ENCODE results near the gene MINDY3.
"Not testable (repeated sequence)": the region's sequence is repeated elsewhere in the genome, so short reads cannot be mapped to it uniquely, and the experiment has no call there.

The MINDY3 gene

DNA sequence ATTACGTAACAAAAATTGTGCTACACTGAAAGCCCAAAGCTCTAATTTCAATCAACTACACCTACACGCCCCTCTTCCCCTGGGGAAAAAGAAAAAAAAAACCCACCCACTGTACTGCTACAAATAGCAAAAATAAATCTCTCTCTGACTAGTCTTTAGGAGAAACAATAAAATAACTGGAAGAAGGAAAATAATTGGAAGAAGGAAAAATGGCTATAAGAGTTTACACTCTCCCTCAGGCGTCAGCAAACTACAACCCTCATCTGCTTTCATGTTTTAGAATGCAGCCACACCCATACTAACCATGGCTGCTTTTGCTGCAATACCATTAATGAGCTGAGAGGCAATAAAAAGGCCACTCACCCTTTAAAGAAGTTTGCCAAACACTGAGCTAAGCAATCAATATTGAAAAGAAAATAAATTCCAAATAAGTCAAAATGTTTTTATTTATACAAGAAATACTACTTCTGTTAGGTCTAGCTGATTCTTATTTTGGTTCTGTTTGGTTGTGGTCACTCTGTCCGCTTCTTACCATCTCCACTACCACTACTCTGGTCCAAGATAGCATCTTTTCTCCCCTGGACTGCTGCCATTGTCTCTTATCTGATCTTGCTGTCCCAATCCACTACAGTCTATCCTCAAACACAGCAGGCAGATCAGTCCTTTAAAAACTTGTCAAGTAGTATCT is 3.8 kb downstream of the MINDY3 start:
- DNase-seq (ENCODE audit: low spot score) = peak; percentile 25

DNA sequence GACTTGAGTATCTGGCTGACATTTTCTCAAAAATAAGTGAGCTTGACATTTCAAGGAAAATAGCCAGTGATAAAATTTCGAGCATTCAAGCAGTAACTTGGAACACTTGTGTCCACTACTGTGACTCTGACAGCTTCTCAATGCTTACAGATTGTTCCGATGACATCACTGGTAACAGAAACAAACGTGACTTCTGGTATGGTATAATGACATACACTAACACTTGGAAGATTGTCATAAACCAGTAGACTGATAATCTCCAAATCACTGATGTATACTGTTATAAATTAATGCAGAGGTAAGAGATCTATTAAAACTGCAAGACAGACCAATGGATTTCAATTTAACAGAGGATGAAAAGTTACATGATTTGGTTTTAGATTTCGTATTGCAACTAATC is 6.5 kb downstream of the MINDY3 start:
- no peak for DNase-seq (ENCODE audit: low spot score)

DNA sequence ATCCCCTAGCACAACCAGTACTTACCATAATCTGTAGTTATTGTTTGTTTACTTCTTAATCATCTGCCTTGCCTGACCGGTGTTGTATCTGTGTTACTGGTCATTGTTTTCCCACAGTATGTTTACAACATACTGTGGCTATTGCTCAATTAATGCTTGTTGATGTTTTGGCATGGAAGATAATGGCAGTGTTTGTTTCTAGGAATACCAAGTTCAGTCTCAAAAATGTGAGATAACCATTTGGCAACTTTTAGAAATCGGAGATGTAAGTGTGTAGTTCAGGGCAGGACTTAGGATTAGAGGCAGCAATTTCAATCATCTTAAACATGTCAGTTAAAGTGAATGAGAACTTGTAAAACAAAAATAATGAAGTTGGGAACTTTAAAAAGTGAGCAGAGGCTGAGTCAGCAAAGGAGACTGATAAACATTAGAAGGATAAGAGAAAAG is 8.2 kb downstream of the MINDY3 start:
- no peak for DNase-seq (ENCODE audit: low spot score)

DNA sequence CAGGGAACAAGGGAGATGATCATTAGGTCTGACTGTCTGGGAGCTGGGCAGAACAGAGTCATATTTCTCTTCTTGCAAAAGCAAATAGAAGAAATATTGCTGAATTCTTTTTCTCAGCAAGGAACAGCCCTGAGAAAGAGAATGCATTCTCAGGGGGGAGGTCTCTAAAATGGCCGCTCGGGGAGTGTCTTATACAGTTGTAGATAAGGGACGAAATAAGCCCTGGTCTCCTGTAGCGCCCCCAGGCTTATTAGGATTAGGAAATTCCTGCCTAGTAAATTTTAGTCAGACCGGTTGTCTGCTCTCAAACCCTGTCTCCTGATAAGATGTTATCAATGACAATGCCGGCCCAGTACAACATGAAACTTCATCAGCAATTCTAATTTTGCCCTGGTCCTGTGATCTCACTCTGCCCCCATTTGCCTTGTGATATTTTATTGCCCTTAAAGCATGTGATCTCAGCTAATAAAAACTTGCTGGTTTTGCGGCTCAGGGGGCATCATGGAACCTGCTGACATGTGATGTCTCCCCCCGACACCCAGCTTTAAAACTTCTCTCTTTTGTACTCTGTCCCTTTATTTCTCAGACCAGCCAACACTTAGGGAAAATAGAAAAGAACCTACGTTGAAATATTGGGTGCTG is 9.8 kb downstream of the MINDY3 start:
- not testable (repeated sequence) for DNase-seq (ENCODE audit: low spot score)

DNA sequence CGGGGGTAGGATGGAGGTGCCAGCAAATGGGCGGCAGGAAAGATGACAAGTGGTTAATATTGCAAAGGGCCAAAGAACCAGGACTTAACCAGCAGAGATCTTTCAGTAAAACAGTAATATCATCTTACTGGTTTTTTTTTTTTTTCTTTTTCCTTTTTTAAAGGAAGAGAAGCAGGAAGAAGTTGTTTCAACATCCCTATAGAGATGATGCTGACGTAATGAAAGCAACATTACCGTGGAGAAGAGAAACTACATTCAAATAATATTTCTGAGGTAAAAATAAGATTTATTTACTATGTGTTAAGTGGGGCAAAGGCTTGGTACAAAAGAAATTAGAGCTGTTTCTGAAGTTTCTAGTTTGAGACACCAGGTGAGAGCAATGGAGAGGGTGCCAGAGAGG is 11.0 kb downstream of the MINDY3 start:
- DNase-seq (ENCODE audit: low spot score) = no peak

DNA sequence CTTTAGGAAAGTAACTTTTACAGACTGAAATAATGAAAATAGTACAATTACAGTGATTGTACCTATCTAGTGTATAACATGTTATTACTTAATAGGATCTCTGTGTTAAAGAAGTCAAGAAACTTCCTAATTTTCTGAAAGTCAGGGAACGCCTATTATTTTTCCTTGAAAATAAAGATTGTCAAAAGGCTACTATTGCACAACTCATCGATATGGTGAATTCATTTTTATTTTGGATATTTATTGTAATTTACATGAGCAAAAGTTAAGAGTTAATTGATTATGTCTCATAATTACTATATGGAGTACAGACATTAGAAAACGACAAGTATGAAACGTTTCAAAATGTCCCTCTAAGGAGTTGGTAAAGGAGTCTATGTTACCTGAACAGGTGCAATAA is 12.8 kb downstream of the MINDY3 start:
- DNase-seq (ENCODE audit: low spot score) = no peak

DNA sequence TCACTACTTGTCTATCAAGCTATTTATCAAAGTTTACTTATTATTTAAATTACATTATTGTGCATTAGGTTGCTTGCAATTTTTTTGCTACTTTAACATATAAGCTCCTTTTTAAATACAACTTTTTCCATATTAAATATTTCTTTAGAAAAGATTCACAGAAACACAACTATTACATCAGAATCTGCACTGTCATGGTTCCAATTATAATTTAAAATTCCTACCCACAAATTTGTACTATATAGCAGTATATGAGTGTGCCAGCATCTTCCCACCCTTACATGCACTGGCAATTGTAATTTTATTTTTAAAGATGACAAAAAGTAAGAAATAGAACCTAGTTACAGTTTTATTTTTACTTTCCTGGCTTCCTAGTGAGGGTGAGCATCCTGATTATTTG is 15.8 kb downstream of the MINDY3 start:
- DNase-seq (ENCODE audit: low spot score) = no peak

DNA sequence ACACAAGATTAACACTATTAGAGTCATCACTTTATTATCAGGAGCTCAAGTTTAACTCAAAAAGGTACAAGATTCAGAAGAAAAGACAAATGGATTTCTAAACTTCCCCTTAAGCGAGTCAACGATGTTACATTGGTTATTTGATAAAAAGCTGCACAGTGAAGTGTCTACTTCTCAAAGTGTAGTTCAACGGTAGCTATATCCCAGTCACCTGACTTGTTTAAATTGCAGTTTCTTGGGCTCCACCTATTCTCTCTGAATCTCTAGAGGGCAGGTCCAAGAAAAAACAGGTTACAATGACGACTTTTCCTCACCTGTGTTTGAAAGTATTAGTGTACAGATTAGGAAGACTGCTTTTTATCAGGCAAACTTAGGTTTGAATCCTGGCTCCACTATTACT is 16.6 kb downstream of the MINDY3 start:
- no peak for DNase-seq (ENCODE audit: low spot score)

DNA sequence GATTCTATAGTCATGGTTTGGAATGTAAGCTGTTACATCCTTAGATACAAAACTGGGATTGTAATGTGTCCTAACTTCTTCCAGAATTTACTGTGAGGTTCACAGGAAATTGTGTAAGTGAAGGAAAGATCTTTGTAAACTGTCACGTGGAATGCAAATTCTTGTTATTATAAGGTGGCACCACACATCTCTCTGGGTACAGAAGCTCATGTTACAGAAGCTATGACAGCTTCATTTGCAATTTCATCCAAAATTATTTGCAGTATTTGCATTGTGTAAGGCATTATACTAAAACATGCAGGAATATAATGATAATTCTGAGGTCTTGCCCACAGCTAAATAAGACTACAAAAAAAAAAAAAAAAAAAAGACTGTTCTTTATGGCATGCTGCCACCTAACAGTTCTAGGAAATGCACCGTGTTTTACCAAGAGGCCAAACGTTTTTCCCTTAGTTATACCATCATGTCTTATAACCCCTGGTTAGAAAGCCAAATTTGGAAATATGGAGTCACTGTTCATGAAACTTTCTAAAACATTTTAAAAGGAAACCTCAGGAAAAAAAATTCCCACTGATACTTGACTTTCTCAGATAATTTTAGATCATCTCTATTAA is 17.6 kb downstream of the MINDY3 start:
- DNase-seq (ENCODE audit: low spot score) = no peak

DNA sequence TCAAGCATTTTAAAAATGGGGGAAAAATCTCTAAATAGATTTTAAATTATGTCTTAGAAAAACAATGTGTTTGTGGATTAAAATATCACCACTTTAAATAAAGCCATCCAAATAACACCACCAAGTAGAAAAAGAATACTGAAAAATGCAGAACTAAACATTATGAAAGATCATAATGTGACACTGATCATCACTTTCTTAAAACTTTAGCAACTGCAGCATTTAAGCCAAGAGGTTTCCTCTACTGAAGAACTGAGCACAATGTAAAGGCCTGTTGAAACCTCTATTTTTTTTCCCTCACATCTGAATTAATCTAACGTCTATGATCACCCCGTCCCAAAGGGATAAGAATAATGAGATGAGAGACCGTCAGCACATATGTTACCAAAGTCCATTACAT is 18.6 kb downstream of the MINDY3 start:
- DNase-seq (ENCODE audit: low spot score) = no peak

DNA sequence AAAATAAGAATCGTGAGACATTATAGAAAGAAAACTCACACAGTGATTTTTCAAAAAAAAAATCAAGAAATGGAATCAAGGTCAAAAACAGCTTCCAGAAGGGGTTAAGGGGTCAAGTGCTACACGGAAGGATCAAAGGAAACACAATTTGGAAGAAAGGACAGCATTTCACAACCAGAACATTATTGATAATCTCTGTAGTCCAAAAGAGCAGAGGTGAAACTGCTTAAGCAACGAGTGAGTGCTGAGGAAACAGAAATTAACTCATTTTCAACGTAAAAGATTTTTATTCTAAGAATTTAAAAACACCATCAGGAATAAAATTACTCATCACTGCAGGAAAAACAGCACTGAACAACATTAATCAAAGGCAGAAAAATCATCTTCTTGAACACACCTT is 23.5 kb downstream of the MINDY3 start:
- DNase-seq (ENCODE audit: low spot score) = no peak

DNA sequence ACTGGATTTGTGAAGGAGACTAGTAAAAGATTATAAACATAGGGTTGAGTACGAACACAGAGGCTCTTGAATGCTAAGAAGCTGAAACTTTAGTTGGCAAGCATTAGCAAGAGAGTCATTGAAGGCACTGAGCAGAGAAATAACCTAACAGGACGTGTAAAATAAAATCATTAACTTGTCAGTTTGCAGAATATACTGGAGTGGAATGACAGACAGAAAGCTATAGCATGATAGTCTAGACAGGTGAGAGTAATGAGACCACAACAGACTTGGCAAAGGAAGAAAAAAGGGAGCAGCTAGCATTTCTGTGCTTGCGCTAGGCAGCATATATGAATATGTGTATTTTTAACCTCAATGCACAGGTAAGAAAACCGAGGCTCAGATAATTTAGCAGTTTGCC is 30.8 kb downstream of the MINDY3 start:
- DNase-seq (ENCODE audit: low spot score) = no peak

DNA sequence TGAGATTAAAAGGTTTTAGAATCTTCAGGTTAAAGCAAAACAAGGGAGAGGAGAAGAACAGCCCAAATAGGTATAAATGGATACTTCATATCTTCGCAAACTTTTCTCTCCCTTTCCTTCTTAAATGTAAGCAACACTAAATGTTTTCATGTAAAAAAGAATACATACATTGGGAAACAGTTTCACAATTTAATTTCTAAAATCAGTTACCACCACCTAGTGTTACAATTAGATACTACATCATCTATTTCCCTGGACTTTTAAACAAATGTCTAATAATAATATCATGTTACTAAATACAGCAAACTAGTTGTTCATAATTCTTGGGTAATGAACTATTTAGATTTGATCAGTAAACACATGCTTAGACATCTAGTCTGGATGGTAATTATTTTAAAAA is 35.8 kb downstream of the MINDY3 start:
- DNase-seq (ENCODE audit: low spot score) = no peak

DNA sequence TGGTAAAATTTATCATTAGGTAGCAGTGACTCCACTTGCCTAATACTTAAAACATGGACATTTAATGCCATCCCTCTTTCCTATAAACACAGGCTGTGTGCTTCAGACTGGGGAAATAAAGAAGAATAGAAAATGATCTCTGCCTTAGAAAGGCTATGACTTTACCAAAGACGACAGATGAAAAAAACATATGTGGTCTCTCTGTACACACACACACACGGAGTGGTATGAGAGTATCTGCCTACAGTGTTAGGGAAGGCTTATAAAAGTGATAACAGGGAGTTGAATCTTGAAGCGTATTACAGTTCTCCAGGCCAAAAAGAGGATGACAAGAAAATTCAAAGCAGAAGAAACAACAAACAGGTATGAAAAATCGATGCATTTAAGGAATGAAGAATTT is 38.2 kb downstream of the MINDY3 start:
- no peak for DNase-seq (ENCODE audit: low spot score)

DNA sequence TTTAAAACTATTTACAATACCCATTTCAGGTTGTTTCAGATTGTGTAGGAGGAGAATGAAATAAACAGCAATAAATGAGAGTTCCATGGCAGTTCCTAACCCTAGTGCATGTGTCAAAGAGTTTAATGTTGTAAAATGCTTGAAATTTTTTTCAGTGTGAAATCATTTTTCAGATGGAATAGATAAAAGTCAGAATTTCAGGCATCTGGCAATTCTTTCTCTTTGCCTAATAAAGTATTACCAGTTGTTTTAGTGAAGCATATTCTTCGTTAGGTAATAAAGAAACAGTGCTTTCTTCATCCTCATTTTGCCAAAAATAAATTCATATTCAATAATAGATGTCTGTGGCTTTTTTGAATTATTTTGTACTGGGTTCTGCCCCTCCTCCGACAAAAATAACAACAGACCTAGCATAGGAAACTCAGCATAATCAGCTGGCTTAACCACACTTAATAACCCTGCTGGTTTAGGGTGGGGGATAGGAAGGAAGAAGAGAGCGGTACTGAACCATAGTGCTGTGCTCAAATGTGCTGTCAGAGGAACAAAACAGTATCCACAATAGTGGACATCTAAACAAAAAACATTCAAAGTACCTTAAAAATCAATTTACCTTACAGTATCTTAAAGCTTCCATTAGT is 39.1 kb downstream of the MINDY3 start:
- no peak for DNase-seq (ENCODE audit: low spot score)

DNA sequence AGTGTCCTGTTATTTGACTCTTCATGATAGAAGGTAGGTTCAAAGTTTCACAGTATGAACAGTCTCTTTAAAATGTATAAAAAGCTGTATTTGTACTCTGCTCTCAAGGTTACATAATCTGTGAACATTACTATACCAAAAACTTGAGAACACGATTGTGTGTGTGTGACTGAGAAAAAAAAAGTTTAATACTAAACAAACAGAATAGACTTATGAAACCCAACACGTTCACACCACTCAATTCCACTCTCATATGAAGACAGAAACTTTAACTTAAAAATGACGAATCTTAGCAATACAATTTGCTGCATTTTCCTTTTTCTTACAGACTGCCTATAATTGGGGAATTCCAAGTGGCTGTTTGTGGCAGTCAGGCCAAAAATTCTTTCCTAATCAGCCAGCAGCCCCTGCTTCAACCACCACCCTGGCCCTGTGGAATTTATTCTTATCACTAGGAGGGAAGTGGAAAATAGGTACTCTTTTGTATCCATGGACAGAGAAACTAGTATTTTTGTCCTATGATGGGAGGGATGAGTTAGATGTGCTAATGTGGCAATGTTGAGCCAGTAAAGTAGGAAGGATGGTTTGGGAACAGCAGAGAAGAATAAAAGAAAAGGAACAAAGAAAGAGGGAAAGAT is 42.8 kb downstream of the MINDY3 start:
- DNase-seq (ENCODE audit: low spot score) = peak; percentile 8

DNA sequence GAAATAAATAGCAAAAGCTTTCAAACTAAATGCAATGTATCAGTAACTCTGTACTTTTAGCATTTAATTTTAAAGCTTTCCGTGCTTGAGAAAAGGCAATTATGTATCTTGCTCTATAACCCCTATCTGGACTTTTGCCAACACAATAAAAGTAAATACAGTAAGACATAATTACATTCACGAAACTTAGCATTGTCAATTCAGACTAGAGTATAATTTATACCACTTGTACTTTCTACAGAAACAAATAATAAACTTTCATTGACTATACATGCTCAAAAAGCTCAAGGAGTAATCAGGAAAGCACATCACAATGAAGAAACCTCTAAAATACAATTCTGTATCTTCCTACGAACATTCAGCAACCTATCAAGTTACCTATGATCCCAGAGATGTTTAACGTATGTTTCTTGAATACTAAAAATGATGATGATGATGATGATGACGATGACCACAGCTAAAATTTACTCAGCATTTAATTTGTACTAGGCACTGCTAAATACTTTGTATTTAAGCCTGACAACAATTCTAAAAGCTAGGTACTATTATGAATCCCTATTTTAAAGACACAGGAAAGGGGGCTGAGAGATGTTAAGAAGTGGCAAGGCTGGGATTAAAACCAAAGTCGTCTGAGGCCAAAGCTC is 44.9 kb downstream of the MINDY3 start:
- DNase-seq (ENCODE audit: low spot score) = no peak

DNA sequence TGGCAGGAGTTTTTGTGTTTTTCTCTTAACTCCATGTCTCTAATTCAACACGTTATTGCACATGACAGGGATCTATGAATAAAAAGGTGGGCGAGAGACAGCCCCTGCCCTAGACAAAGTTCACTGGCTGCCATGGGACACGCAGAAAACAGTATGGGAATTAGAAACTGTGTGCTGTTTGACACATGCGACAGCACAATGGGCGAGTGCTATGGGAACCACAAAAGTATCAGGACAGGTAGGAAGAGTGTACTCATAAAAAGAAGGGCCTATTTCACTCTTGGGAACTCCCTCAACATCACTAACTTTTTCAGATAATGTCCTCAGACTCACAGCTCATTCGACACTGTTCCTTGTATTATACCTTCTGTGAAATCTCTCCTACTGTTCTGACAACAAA is 45.7 kb downstream of the MINDY3 start:
- DNase-seq (ENCODE audit: low spot score) = no peak

DNA sequence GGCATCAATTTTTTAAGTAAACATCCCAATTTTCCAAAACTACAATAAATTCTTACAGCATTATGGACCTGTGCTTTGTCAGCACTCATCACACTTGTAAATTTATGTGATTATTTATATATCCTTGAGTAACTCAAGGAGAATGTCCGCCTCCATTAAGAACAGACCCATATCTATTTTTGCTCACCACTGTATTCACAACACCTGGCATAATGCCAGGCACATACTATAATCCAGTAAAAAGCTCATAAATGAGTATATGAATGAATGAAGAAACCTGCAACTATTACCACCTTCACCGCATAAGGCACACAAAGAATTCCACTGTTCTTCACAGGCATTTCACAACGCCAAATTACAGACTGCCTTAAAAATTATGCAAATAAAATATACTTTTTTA is 46.9 kb downstream of the MINDY3 start:
- DNase-seq (ENCODE audit: low spot score) = no peak

DNA sequence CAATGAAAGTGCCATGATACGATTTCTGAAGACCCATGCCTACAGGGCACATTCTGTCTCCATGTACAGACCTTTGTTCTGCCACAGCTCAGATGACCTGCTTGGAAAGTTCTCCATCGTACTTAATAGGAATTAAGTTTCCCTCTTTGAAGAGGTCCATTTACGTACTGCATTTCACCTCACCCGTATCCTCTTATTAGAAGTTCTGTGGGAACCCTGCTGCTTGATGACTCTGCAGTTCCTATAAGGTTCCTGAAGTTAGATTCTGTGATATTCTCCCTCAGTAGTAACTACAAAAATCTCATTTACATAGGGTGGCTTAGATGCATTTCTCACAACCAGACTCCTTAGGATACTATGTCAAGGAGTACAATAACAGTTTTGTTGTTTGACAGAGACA is 50.9 kb downstream of the MINDY3 start:
- DNase-seq (ENCODE audit: low spot score) = no peak

DNA sequence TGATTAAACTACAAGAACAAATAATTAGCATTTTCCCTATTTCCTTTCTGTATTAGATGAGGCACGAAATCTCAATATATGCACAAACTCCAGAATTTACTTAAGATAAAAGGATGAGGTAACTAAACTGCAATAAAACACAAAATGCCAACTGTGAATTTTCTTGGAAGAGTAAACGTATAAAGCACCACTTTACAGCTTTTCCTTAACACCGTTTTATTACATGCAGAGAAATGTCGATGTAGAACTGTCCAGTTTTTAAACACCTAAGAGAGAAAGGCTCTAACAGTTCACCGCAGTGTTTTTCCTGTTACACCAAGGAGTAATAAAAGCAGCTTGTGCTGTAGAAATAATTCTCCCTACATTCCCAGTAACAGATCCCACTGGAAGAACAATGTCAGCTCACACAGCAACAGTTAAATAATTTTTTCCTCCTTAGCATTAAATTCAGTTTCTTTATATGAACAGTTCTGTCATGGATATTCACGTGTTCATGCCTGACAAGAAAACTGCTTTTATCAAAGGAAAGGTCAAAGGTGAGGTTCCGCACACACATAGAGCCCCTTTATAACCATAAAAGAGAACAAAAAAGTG is 52.0 kb downstream of the MINDY3 start:
- DNase-seq (ENCODE audit: low spot score) = no peak
